Tibial nerve (tissue), 4 donors: ENCODE measurements around the gene DIAPH1.

Experiments used
- EP300 ChIP-seq, 2 donors: sonication (generic); formaldehyde crosslinking; IDR thresholded peaks; one replicate each; pipeline ENCODE4 v1.6.1; 2017; ENCODE audit warnings: antibody characterized with exemption in 2 of 2, mild to moderate bottlenecking in 1 of 2
- POLR2A ChIP-seq, 2 donors: fragments of 450-650 bp; IDR thresholded peaks; one replicate each; pipeline ENCODE4 v1.6.1; 2017; ENCODE audit warnings: antibody characterized with exemption in 2 of 2, mild to moderate bottlenecking in 2 of 2, moderate library complexity in 2 of 2
- TF ChIP-seq, protein P1 (sequence below), 5 experiments: fragments of 200-600 bp in 3 of 5; fragments of 450-650 bp in 2 of 5; sonication (generic) in 3 of 5; IDR thresholded peaks; one replicate each; pipeline ENCODE4 v1.5.1; 2016 to 2019; ENCODE audit warnings: antibody characterized with exemption in 5 of 5, mild to moderate bottlenecking in 3 of 5, moderate library complexity in 2 of 5

DNA sequence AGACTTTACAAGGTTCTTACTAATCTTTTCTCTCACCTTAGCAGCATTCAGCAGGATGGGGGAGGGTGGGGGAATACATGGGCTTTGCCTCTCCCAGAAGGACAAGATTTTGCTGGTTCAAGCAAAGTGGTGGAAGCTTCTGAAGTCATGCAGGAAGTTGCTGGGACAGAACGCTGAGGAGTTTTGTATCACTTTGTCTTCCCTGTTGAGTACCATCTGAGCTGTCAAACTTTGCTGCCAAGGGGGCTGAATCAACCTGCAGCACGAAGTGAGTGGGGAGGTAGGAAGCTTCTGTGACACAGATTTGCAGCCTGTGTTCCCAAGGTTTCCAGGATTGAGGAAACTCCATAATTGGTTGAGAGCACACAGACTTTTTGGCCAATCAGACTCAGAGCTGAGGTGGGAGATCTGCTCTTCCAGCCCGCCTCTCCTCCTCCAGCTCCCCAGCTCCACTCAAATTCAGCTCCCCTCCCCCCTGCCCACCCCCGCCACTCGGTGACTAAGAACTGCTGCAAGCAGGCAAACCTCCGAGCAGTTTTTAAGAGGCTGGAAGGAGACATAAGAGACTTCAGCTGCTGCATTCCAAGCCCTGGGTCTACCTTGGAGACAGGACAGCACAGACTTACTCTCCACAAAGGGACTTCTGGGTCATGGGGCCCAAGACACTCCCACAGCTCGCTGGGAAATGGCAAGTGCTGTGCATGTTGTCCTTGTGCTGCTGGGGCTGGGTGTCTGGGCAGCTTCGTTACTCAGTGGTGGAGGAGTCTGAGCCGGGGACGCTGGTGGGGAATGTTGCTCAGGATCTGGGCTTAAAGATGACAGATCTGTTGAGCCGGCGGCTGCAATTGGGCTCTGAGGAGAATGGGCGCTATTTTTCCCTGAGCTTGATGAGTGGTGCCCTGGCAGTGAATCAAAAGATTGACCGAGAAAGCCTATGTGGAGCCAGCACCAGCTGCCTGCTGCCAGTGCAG, 129.9 kb downstream of the DIAPH1 start, which contains the start of gene PCDHGC5:
- TF ChIP-seq EP300 (IDR thresholded peaks at IDR 0.05) (no peak), POLR2A (IDR thresholded peaks at IDR 0.05) (no peak)
- TF ChIP-seq, protein P1, sequence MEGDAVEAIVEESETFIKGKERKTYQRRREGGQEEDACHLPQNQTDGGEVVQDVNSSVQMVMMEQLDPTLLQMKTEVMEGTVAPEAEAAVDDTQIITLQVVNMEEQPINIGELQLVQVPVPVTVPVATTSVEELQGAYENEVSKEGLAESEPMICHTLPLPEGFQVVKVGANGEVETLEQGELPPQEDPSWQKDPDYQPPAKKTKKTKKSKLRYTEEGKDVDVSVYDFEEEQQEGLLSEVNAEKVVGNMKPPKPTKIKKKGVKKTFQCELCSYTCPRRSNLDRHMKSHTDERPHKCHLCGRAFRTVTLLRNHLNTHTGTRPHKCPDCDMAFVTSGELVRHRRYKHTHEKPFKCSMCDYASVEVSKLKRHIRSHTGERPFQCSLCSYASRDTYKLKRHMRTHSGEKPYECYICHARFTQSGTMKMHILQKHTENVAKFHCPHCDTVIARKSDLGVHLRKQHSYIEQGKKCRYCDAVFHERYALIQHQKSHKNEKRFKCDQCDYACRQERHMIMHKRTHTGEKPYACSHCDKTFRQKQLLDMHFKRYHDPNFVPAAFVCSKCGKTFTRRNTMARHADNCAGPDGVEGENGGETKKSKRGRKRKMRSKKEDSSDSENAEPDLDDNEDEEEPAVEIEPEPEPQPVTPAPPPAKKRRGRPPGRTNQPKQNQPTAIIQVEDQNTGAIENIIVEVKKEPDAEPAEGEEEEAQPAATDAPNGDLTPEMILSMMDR (IDR thresholded peaks at IDR 0.05) = no peak
